KBM-7 (cell line): ENCODE results near the gene THG1L.
A peak's percentile ranks its signal among the peaks of the same experiment; 100 is the strongest.
"Not testable (repeated sequence)": the region's sequence is repeated elsewhere in the genome, so short reads cannot be mapped to it uniquely, and the experiment has no call there.

Source experiments
- DNase-seq: peaks from one replicate; pipeline ENCODE4 v3.0.0-alpha.2; 2015
- in situ Hi-C: fragments of 300-500 bp; cut with MboI; formaldehyde crosslinking; loops from 2 replicates; pipeline ENCODE4 v1.14.3; 2020; ENCODE audit warnings: low sequenced_read_pairs, low pct_unique_long_range_greater_than_20kb, mixed read lengths

THG1L gene

DNA sequence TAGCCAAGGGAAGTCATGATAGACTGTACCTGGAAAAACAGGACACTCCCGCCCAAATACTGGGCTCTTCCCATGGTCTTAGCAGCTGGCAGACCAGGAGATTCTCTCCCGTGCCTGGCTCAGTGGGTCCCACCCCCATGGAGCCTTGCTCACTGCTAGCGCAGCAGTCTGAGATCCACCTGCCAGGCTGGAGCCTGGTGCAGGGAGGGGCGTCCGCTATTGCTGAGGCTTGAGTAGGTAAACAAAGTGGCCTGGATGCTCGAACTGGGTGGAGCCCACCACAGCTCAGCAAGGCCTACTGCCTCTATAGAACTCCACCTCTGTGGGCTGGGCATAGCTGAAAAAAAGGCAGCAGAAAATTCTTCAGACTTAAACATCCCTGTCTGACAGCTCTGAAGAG, 10.1 kb upstream of the THG1L start:
- DNase-seq = no peak
- in situ Hi-C loops = no loop called here

DNA sequence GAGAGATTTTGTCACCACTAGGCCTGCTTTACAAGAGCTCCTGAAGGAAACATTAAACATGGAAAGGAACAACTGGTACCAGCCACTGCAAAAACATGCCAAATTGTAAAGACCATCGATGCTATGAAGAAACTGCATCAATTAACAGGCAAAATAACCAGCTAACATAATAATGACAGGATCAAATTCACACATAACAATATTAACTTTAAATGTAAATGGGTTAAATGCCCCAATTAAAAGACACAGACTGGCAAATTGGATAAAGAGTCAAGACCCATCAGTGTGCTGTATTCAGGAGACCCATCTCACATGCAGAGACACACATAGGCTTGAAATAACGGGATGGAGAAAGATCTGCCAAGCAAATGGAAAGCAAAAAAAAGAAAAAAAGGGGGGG, 8.3 kb upstream of the THG1L start:
- in situ Hi-C loops, DNase-seq: not testable (repeated sequence)

DNA sequence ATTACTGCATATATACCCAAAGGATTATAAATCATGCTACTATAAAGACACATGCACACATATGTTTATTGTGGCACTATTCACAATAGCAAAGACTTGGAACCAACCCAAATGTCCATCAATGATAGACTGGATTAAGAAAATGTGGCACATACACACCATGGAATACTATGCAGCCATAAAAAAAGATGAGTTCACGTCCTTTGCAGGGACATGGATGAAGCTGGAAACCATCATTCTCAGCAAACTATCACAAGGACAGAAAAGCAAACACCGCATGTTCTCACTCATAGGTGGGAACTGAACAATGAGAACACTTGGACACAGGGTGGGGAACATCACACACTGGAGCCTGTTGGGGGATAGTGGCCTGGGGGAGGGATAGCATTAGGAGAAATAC, 4.6 kb upstream of the THG1L start:
- in situ Hi-C loops, DNase-seq: not testable (repeated sequence)

- DNase-seq, in situ Hi-C loops: not testable (repeated sequence)
These were observed 3.4 kb upstream of the THG1L start for GRCh38 chr5:157727858-157728257.

GRCh38 chr5:157729858-157730257, 1.4 kb upstream of the THG1L start:
- DNase-seq = no peak
- in situ Hi-C loops = no loop called here

- in situ Hi-C loops = no loop called here
These were observed 334 bp upstream of the THG1L start for GRCh38 chr5:157730900-157731271.

DNA sequence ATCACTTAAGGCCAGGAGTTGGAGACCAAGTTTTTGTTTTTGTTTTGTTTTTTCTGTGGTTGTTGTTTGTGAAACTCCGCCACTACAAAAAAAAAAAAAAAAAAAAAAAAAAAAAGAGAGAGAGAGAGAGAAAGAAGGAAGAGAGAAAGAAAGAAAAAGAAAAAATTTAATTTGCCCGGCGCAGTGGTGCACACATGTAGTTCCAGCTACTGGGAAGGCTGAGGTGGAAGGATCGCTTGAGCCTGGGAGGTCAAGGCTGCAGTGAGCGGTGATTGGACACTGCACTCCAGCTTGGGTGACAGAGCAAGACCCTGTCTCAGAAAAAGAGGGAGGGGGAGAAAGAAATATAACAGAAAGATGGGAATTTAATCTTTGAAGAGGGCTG, 902 bp downstream of the THG1L start:
- in situ Hi-C loops = no loop called here
- DNase-seq = no peak

More at GRCh38 chr5:157730900-157731271, 334 bp upstream of the THG1L start:
- DNase-seq = no peak

- no peak for DNase-seq
- in situ Hi-C loops = no loop called here
These were observed 1.5 kb downstream of the THG1L start for GRCh38 chr5:157732596-157733262.

- in situ Hi-C loops = no loop called here
- no peak for DNase-seq
These were observed 3.2 kb downstream of the THG1L start for GRCh38 chr5:157734436-157734835.

DNA sequence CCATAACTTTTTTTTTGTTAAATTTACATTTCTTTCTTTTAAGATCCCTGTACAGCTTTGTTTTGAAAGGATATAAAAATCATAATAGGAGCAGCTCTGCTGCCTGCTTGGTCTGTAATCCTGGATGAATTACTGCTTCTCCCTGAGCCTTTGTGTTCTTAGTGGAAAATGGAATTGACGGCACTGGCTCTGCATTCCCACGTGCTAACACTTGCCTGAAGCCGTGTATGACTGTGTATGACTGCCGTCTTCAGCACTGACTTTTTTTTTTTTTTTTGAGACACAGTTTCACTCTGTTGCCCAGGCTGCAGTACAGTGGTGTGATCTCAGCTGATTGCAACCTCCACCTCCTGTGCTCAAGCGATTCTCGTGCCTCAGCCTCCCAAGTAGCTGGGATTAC, 4.8 kb downstream of the THG1L start:
- in situ Hi-C loops = no loop called here
- no peak for DNase-seq

DNA sequence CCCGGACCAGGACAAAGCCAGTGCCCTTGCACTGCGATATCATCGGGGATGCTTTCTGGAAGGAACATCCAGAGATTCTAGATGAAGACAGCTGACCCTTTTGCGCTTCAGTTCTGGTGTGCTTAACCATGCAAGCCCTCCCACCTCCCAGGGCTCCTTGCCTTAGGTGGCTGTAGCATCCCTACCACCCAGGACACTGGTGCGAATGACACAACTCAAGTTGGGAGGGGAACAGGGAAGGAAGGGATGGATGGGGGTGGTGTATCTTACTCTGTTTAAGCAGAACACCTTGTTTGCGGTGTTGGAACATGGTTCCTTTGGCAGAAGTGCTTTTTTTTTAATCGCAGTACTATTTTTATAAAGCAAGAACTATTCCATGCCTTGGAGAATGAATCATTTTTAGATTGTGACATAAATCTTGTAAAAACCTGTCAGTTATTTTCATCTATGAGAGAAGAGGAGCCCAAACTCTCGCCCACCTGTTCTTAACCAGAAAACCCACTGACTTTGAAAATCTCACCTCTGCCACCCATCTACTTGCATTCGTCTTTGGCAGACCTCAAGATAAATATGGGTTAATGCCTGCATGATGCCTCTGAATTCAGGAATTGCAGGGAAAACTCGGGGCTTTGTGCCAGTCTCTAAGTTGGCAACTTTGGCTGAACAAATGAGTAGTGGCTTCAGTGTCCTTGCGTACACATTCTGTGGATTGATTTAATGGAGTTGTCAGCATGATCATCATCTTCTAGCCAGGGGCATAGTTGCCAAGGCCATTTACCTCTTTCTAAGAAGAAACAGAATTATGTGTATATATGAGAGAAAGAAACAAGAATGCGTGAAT, 8.4 kb downstream of the THG1L start:
- in situ Hi-C loops = no loop called here
- DNase-seq = no peak

- in situ Hi-C loops = no loop called here
- DNase-seq = peak; percentile 42
These were observed 9.0 kb downstream of the THG1L start for GRCh38 chr5:157740229-157740610.

DNA sequence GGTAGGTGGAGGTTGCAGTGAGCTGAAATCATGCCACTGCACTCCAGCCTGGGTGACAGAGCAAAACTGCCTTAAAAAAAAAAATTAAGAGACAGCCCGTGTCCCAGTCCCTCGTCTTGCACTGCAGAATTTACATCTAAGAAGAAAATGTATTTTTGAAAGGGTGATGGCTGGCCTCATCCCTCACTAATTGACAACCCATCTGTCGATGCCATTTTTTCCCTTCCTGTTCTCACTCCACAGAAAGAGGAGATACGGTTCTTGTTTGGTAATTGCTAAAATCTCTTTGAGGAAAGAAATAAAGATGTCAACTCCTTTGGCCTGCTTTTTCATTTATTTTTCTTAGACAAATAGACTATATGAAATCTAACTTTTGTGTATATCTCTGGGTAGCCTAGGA, 9.9 kb downstream of the THG1L start:
- in situ Hi-C loops = no loop called here
- no peak for DNase-seq

- peak; percentile 97 for DNase-seq
- in situ Hi-C loops = no loop called here
These were observed 12.2 kb downstream of the THG1L start, which contains the start of gene LSM11 for GRCh38 chr5:157743163-157744050. TSS of gene LSM11 (plus strand) at chr5:157743712. CDS start at chr5:157743751, 39 bp downstream.

DNA sequence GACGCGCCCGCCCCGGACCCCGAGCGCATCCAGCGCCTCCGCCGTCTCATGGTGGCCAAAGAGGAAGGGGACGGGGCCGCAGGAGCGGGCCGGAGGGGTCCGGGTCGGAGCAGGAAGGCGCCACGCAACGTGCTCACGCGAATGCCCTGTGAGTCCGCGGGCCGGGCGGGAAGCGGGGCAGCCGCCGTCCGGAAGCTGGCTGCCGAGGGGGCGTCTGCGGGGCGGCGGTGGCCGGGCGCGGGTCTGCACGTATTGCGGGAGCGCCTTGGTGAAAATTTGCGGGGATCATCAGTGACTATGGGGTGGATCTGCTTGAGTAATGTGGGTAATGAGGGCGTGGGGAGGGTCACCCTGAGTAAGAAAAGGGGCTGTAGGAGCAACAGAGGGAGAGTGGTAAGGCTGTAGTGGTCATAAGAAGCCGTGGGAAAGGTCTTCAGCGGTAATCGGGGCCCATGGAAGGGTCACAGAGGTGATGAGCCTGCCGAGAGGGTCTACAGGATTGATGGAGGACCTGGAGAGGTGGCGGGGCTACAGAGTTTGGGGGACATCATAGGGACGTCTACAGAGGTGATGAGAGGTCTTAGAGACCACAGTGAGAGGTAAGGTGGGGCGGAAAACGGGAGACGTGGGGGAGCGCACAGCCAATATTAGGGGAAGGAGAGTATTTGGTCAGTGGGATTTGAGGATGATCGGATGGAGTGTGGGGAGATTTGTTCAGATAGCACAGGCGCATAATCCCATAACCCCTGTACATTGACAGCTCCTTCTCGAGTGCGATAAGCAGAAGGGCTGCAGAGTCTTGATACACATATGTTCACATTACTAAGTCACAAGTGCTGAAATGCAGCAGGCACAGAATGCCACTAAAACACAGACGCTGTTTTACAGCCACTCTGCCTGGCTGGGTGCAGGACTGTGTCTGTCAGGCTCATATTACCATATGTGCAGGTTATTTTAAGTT, 13.1 kb downstream of the THG1L start:
- in situ Hi-C loops = no loop called here
- peak; percentile 28 for DNase-seq

- in situ Hi-C loops = no loop called here
- no peak for DNase-seq
These were observed 13.8 kb downstream of the THG1L start for GRCh38 chr5:157745041-157745456.

GRCh38 chr5:157747173-157747740, 16.0 kb downstream of the THG1L start:
- in situ Hi-C loops = no loop called here
- DNase-seq = no peak
